Fibroblast of lung (primary cell): ENCODE measurements around the gene ZBTB11. TPM values are rescaled to one million over a fixed set of nuclear protein-coding genes. Genes with fewer than 3 reads are reported as not detected.

Experiments used
- polyA plus RNA-seq, 2 donors: library from polyadenylated mRNA; depleted of rRNA in 1 of 2; stranded (reverse) in 1 of 2; unstranded in 1 of 2; fragments of >200 nt; gene quantifications; 2 replicates each; pipeline ENCODE4 v1.2.1, GENCODE V29; 2011 to 2012; ENCODE audit warnings: missing spikeins in 1 of 2
- total RNA-seq: library from RNA; depleted of rRNA; stranded (reverse); fragments of >200 nt; gene quantifications from 2 replicates; pipeline ENCODE4 v1.2.1, GENCODE V29; 2014

The ZBTB11 gene
- total and polyA plus RNA-seq, 2 donors (not counting 1 experiment from before 2014, with no cell fraction given): 11.4 to 26.6 TPM

Other genes with a start within 250 kb of the ZBTB11 start
- gene SENP7, start 163.9 kb downstream of the ZBTB11 start, total RNA-seq: 14.4 and 16.5 TPM in 2 replicates
- 6.1 and 7.2 TPM in 2 replicates for gene SENP7, start 163.9 kb downstream of the ZBTB11 start, polyA plus RNA-seq
- 23.8 and 32.1 TPM in 2 replicates for gene TRMT10C, start 115.3 kb downstream of the ZBTB11 start, total RNA-seq
- 20.6 and 22.2 TPM in 2 replicates for gene TRMT10C, start 115.3 kb downstream of the ZBTB11 start, polyA plus RNA-seq
- gene PCNP, start 103.0 kb downstream of the ZBTB11 start, total RNA-seq: 117 and 129 TPM in 2 replicates
- 103 and 116 TPM in 2 replicates for gene PCNP, start 103.0 kb downstream of the ZBTB11 start, polyA plus RNA-seq
- gene RPL24, start 9.6 kb upstream of the ZBTB11 start, total RNA-seq: 1,821 and 4,072 TPM in 2 replicates
- gene RPL24, start 9.6 kb upstream of the ZBTB11 start, polyA plus RNA-seq: 768 and 864 TPM in 2 replicates
- gene CEP97, start 47.5 kb upstream of the ZBTB11 start, total RNA-seq: 10.1 and 10.8 TPM in 2 replicates
- 2.0 and 2.7 TPM in 2 replicates for gene CEP97, start 47.5 kb upstream of the ZBTB11 start, polyA plus RNA-seq
- gene NXPE3, start 102.1 kb upstream of the ZBTB11 start, total RNA-seq: 16.4 and 26.9 TPM in 2 replicates
- gene NXPE3, start 102.1 kb upstream of the ZBTB11 start, polyA plus RNA-seq: 27.9 and 32.5 TPM in 2 replicates
- 15.4 and 38.8 TPM in 2 replicates for gene NFKBIZ, start 172.4 kb upstream of the ZBTB11 start, total RNA-seq
- 14.7 and 21.3 TPM in 2 replicates for gene NFKBIZ, start 172.4 kb upstream of the ZBTB11 start, polyA plus RNA-seq